Measurements from ENCODE around the gene SLX9. TPM values are rescaled to one million over a fixed set of nuclear protein-coding genes. Genes with fewer than 3 reads are reported as not detected.
A peak's percentile ranks its signal among the peaks of the same experiment; 100 is the strongest.

Gene SLX9
- total and polyA plus RNA-seq, 4 donors, result 7.0 to 25.7 (median 18.7) TPM

DNA sequence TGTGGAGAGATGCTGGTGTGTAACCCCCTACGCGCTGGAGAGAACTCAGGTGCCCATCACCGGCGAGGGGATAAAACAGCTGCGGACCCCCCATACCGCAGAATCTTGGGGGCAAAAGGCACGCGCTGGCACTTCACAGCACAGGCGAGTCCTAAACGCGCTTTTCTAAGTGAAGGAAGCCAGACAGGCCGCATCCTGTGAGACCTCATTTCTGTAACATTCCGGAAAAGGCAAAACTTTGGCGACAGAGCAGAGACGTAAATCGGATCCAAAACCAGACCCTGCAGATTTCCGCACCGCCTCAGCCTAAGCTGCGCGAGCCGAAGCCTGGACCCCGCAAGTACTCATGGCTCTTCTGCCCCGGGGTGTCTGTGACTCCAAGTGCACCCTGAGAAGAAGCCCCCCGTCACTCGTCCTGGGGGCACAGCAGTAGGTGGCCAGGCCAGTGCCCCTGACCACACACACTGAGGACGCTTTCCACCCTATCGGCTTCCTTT, 60.9 kb downstream of the SLX9 start:
- Histone ChIP-seq H3K27ac (ENCODE audit: low read depth, low read length) (no peak overlapping the region), H3K4me3 (ENCODE audit: low read depth, low read length) (no peak overlapping the region), H3K9me3 (ENCODE audit: control insufficient read depth, insufficient read depth, low read length) (peaks cover 4% of the 10 kb centered on the region), H3K27me3 (ENCODE audit: control insufficient read depth, insufficient read depth, low read length) (no peaks in the 10 kb centered on the region), H3K4me1 (ENCODE audit: control insufficient read depth, insufficient read depth, low read length) (peaks cover 66% of the 10 kb centered on the region), H3K36me3 (ENCODE audit: control insufficient read depth, insufficient read depth, low read length) (peaks cover 4% of the 10 kb centered on the region)
- DNase-seq (ENCODE audit: low read depth in 4 of 6, low spot score in 6 of 6), result no peak
- 87% methylated on average over 27 of the region's 27 CpGs for whole genome bisulfite sequencing (ENCODE audit: insufficient coverage)

DNA sequence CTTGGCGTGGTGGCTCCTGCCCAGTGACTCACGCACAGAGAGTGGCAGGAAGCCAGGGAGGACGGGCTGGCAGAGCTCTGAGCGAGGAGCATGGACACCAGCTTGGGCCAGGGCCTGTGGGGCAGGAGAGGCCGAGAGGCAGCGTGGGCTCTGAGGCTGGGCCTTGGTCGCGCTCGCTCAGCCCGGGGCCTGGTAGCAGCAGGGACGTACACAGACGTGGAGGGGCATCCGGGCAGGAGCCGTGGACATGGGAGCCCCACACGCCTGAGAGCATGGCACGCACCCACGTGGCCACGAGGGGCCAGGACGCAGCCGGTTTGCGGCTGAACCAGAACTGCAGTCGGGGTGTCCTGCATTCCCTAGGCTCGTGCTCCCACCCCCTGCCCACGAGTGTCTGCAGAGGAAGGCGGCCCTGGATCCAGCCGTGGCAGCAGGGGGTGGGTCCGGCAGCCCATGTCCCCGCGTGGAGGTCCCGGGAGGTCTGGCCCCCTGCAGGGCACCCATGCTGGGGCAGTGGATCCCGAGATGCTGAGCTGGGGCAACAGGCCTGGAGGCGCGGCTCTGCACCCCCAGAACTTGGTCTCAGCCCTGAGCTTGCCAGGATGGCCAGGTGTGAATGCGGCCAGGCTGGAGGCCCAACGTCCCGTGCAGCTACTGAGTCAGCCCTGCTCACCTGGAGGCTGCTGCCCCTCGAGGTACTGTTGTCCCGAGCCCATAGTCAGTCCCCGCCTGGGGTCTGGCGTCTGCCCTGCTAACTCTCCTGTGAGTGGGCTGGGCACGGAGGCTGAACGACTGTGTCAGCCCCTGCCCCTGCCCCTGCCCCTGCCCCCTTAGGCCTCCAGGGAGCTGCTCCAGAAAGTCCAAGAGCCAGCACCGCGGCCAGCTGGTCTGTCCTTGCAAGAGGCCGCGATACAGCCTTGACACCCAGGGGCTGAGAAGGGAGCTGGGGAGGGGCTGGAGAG, 61.6 kb downstream of the SLX9 start:
- Histone ChIP-seq H3K36me3 (ENCODE audit: control insufficient read depth, insufficient read depth, low read length) (peaks cover 4% of the 10 kb centered on the region), H3K27me3 (ENCODE audit: control insufficient read depth, insufficient read depth, low read length) (no peaks in the 10 kb centered on the region), H3K27ac (ENCODE audit: low read depth, low read length) (no peak overlapping the region), H3K4me3 (ENCODE audit: low read depth, low read length) (no peak overlapping the region), H3K4me1 (ENCODE audit: control insufficient read depth, insufficient read depth, low read length) (peaks cover 59% of the 10 kb centered on the region), H3K9me3 (ENCODE audit: control insufficient read depth, insufficient read depth, low read length) (peaks cover 4% of the 10 kb centered on the region)
- 76% methylated on average over 46 of the region's 46 CpGs for WGBS (ENCODE audit: insufficient coverage)
- DNase-seq (ENCODE audit: low read depth in 4 of 6, low spot score in 6 of 6), result peak in 1 of 6 donors; percentile 34

DNA sequence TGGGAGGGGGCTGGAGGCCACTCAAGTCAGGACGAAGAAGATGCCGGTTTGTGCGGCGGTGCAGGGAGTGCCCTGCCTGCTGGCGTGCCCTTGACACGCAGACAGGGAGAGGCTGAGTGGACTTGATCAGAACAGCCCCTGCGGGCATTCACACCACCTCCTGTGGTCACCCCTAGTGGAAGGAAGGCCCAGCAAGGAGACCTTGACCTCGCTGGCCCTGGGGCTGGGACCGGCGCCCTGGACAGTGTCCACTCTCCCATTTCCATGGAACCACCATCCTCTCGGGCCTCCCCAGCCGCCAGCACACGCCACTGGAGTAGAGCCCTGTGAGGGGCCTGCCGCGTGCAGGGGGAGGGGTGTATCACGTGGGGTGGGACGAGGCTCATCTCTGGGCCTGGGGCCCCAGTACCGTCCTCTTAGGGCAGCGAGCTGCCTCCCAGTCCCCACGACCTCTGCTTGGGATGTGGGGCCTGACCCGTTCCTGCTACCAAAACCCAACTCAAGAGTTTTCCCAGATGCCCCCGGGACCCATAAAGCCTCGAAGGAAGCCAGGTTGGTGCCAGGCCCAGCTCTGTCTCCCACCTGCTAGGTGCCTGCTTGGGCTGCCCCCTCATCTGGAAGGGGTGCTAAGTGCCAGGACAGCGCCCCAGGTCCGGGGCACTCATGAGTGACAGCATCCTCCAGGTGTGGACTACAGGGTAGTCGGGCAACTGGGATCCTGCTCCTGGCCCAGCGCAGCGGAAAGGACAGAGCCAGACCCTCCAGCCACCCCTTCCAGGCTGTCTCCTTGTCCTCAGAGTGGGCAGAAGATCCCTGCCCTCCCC, 62.8 kb downstream of the SLX9 start:
- H3K36me3 ChIP-seq (ENCODE audit: control insufficient read depth, insufficient read depth, low read length), result peaks cover under 1% of the 10 kb centered on the region
- no peak overlapping the region for H3K27ac ChIP-seq (ENCODE audit: low read depth, low read length)
- no peak overlapping the region for H3K4me3 ChIP-seq (ENCODE audit: low read depth, low read length)
- no peak for DNase-seq (ENCODE audit: low read depth in 4 of 6, low spot score in 6 of 6)
- H3K4me1 ChIP-seq (ENCODE audit: control insufficient read depth, insufficient read depth, low read length), result peaks cover 51% of the 10 kb centered on the region
- H3K9me3 ChIP-seq (ENCODE audit: control insufficient read depth, insufficient read depth, low read length), result peaks cover 4% of the 10 kb centered on the region
- H3K27me3 ChIP-seq (ENCODE audit: control insufficient read depth, insufficient read depth, low read length), result no peaks in the 10 kb centered on the region
- WGBS (ENCODE audit: insufficient coverage), result 93% methylated on average over 26 of the region's 28 CpGs

DNA sequence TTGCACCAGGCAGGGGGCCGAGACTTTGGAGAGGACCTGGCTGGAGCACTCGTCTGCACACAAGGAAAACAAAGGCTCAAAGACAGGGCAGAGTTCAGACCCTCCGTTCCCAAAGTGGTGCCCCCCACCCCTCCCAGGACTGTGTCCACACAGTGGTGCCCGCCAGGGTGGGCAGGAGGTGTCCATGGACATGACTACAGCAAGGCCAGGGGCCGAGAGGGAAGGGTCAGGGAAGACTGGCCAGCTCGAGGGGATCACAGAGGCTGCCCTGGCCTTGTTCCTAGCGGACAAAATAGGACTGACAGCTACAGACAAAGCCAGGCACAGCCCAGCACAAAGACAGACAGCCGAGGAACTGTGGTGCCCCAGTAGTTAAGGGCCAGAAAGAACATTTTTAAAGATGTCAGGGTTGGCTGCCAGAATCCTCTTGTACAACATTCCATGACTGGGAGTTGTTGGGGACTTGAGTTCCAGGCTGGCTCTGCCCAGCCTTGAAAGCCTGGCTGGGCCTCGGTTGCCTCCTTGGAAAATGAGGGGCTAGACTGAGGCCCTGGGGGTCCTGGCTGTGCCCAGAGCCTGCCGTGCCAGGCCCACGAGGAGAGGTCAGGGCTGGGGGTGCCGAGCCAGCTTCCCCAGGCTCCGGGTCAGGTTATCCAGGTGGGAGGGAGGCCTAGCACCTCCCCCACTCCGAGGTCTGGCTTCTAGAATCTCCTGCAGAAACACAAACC, 63.7 kb downstream of the SLX9 start:
- peaks cover 42% of the 10 kb centered on the region for H3K4me1 ChIP-seq (ENCODE audit: control insufficient read depth, insufficient read depth, low read length)
- 48% methylated on average over 11 of the region's 14 CpGs for WGBS (ENCODE audit: insufficient coverage)
- DNase-seq (ENCODE audit: low read depth in 4 of 6, low spot score in 6 of 6), result peak in 2 of 6 donors; percentile 36 to 74

DNA sequence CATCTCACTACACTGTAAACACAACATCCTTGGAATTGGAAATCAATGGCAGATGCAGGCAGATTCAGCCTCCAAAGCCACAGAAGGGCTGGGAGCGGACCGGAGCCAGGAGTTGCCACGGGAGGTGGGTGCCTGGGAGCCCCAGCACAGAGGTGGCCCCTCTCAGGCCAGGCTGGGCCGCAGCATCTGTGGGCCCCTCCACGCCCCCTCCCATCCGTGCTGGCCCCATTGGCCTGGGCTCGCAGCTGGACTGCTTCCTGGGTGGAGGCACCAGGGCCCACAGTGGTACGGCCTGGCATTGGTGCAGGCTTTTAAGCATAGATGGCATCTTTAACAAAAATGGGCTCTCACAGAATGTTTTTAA, 64.2 kb downstream of the SLX9 start:
- H3K36me3 ChIP-seq (ENCODE audit: control insufficient read depth, insufficient read depth, low read length), result no peaks in the 10 kb centered on the region
- H3K4me3 ChIP-seq (ENCODE audit: low read depth, low read length), result no peak overlapping the region
- H3K9me3 ChIP-seq (ENCODE audit: control insufficient read depth, insufficient read depth, low read length), result peaks cover 4% of the 10 kb centered on the region
- no peak for DNase-seq (ENCODE audit: low read depth in 4 of 6, low spot score in 6 of 6)
- peaks cover 37% of the 10 kb centered on the region for H3K4me1 ChIP-seq (ENCODE audit: control insufficient read depth, insufficient read depth, low read length)
- WGBS (ENCODE audit: insufficient coverage), result 86% methylated on average over 7 of the region's 8 CpGs
- peak overlapping the region; percentile 43 for H3K27ac ChIP-seq (ENCODE audit: low read depth, low read length)
- no peaks in the 10 kb centered on the region for H3K27me3 ChIP-seq (ENCODE audit: control insufficient read depth, insufficient read depth, low read length)

More for the DNA sequence above, 63.7 kb downstream of the SLX9 start:
- Histone ChIP-seq H3K9me3 (ENCODE audit: control insufficient read depth, insufficient read depth, low read length) (peaks cover 4% of the 10 kb centered on the region), H3K36me3 (ENCODE audit: control insufficient read depth, insufficient read depth, low read length) (no peaks in the 10 kb centered on the region), H3K27ac (ENCODE audit: low read depth, low read length) (peak overlapping the region; percentile 43), H3K27me3 (ENCODE audit: control insufficient read depth, insufficient read depth, low read length) (no peaks in the 10 kb centered on the region), H3K4me3 (ENCODE audit: low read depth, low read length) (no peak overlapping the region)

DNA sequence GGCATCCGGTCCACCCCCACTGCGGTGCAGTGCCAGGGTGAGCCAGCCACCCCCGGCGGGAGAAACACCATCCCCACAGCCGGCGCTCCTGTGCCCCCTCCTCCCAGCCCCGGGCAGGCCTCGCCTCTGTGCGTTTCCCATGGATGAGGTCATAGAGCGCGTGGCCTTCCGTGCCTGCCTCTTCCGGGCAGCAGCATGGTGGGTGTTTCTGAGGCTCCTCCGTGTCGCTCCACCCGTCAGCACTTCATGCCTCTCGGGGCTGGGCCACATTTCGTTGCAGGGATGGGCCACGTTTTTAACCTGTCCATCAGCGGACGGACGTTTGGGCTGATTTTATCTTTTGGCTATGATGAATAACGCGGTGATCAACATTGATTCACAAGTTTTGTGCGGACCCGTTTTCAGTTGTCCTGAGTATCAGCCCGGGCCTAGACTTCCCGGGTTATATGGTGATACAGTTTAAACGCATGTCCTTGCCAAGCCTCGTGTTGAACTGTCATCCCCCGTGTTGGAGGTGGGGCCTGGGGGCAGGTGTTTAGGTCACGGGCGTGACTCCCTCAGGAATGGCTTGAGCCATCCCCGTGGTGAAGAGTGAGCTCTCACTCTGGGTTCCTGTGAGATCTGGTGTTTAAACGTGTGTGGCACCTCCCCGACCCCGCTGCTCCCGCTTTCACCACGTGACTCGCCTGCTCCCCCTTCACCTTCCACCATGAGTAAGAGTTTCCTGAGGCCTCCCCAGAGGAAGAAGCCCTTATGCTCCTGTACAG, 64.8 kb downstream of the SLX9 start:
- DNase-seq (ENCODE audit: low read depth in 4 of 6, low spot score in 6 of 6), result no peak
- WGBS (ENCODE audit: insufficient coverage), result 88% methylated on average over 32 of the region's 40 CpGs
- peaks cover 36% of the 10 kb centered on the region for H3K4me1 ChIP-seq (ENCODE audit: control insufficient read depth, insufficient read depth, low read length)

DNA sequence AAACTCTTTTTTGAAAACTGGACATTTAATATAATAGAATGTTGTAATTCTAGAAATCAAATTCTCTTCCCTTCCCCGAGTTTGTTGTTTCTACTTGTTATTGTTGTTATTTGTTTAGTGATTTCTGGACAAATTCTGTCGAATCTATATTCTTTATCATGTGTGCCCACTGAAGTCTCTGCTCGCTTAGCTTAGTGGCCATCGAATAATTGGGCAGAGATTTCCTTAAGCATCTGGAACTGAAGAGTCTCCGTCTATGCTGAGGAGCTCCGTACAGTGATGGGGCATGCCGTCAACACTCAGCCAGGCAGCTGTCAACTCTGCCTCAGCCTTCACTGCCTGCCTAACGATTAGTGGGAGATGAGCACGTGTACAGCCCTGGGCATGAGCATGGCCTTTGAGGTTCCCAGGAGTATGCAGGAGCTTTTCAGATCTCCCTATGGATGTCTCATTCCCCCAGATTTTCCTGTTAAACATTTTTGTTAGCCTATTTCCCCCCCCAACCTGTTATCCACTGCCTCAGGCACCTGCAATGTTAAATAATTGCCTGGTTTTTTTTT, 66.8 kb downstream of the SLX9 start:
- H3K9me3 ChIP-seq (ENCODE audit: control insufficient read depth, insufficient read depth, low read length), result peaks cover 4% of the 10 kb centered on the region
- DNase-seq (ENCODE audit: low read depth in 4 of 6, low spot score in 6 of 6), result no peak
- peaks cover 35% of the 10 kb centered on the region for H3K4me1 ChIP-seq (ENCODE audit: control insufficient read depth, insufficient read depth, low read length)
- peaks cover 2% of the 10 kb centered on the region for H3K27me3 ChIP-seq (ENCODE audit: control insufficient read depth, insufficient read depth, low read length)
- H3K36me3 ChIP-seq (ENCODE audit: control insufficient read depth, insufficient read depth, low read length), result no peaks in the 10 kb centered on the region
- H3K4me3 ChIP-seq (ENCODE audit: low read depth, low read length), result no peak overlapping the region
- no peak overlapping the region for H3K27ac ChIP-seq (ENCODE audit: low read depth, low read length)
- 80% methylated on average over 8 of the region's 9 CpGs for WGBS (ENCODE audit: insufficient coverage)

More for the DNA sequence above, 64.8 kb downstream of the SLX9 start:
- Histone ChIP-seq H3K4me3 (ENCODE audit: low read depth, low read length) (no peak overlapping the region), H3K36me3 (ENCODE audit: control insufficient read depth, insufficient read depth, low read length) (no peaks in the 10 kb centered on the region), H3K27ac (ENCODE audit: low read depth, low read length) (no peak overlapping the region), H3K27me3 (ENCODE audit: control insufficient read depth, insufficient read depth, low read length) (no peaks in the 10 kb centered on the region), H3K9me3 (ENCODE audit: control insufficient read depth, insufficient read depth, low read length) (peaks cover 4% of the 10 kb centered on the region)

DNA sequence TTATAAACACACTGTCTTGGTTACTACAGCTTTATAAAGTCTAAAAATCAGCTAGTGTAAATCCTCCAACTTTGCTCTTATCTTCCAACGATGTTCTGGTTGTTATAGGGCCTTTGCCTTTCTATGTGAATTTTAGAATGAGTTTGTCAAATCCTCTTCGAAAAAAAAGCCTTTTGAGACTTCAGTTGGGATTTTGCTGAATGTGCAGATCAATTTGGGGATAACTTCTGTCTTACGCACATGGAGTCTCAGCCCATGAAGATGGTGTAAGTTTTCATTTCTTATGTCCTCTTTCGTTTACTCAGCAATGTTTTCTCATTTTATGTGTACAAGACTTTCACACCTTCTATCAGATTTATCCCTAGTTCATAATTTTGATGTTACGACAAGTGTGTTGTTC, 69.8 kb downstream of the SLX9 start:
- Histone ChIP-seq H3K36me3 (ENCODE audit: control insufficient read depth, insufficient read depth, low read length) (no peaks in the 10 kb centered on the region), H3K4me1 (ENCODE audit: control insufficient read depth, insufficient read depth, low read length) (peaks cover 33% of the 10 kb centered on the region), H3K9me3 (ENCODE audit: control insufficient read depth, insufficient read depth, low read length) (peaks cover 4% of the 10 kb centered on the region), H3K27me3 (ENCODE audit: control insufficient read depth, insufficient read depth, low read length) (peaks cover 2% of the 10 kb centered on the region), H3K27ac (ENCODE audit: low read depth, low read length) (peak overlapping the region; percentile 25), H3K4me3 (ENCODE audit: low read depth, low read length) (no peak overlapping the region)
- no peak for DNase-seq (ENCODE audit: low read depth in 4 of 6, low spot score in 6 of 6)
- no CpG with 5 or more reads among the region's 5 CpGs for WGBS (ENCODE audit: insufficient coverage)

All from spinal cord (tissue), 10 donors.